ENCODE results near the gene BRD4.

Gene BRD4

GRCh38 chr19:15225760-15226159 lies 106.6 kb downstream of the BRD4 start:
- DNase-seq (ENCODE audit: low spot score), result no peak

GRCh38 chr19:15223649-15224361 lies 108.5 kb downstream of the BRD4 start:
- no peak for DNase-seq (ENCODE audit: low spot score)

- peak; percentile 99 for DNase-seq (ENCODE audit: low spot score)
Measured at GRCh38 chr19:15222738-15223648, 109.3 kb downstream of the BRD4 start.

DNA sequence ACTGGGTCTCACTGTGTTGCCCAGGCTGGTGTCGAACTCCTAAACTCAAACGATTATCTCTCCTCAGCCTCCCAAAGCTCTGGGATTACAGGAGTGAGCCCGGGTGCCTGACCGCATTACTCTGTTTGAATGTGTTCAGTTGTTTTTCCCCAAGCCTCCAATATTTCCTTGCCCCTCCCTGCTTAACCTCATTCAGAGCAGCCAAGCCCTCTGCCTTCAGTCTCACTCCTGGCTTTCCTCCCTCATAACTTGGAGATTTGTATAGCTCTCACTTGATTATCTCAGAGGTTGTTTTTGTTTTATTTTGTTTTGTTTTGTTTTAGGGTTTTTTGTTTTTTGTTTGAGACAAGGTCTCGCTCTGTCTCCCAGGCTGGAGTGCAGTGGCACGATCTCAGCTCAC lies 111.5 kb downstream of the BRD4 start:
- no peak for DNase-seq (ENCODE audit: low spot score)

DNA sequence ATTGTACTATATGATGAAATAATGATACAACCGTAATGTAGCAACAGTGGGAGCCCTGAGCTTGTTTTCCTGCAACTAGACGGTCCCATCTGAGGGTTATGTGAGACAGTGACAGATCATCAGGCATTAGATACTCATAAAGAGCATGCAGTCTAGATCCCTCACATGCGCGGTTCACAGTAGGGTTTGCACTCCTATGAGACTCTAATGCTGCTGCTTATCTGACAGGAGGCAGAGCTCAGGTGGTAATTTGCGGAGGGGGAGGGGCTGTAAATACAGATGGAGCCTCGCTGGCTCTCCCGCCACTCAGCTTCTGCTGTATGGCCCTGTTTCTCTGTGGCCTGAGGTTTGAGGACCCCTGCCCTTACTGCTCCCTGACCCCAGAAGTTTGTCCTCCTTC lies 113.8 kb downstream of the BRD4 start:
- DNase-seq (ENCODE audit: low spot score), result no peak

GRCh38 chr19:15216363-15216762 lies 116.0 kb downstream of the BRD4 start:
- no peak for DNase-seq (ENCODE audit: low spot score)

DNA sequence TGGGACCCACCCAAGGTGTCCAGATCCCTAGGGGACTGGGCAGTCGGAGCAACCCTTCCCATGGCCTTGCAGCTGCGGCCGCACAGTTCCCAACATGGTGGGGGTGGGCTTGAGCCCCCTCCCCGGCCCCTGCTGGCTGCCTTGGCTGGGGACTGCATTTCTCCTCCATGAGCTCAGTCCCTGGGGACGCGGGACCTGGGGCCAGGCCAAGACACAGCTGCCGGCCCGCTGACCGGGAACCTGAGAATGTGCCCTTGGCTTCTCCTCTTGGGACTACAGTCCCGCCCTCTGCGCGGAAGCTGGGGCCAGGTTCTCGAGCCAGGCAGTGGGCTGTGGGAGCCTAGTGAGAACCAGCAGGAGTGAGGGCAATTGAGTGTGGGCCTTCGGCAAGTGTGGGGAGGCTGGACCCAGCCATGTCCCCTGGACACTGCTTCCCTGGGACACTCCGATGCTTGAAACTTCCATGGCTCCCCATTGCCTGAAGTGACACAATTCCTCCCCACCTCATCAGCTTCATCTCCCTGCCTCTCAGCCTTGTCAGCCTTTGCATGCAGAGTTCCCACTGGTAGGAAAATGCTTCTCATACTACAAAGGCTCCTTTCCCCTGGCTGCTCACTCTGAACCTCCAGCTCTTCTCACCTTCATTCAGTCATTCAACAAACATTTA lies 118.5 kb downstream of the BRD4 start:
- DNase-seq (ENCODE audit: low spot score), result no peak

DNA sequence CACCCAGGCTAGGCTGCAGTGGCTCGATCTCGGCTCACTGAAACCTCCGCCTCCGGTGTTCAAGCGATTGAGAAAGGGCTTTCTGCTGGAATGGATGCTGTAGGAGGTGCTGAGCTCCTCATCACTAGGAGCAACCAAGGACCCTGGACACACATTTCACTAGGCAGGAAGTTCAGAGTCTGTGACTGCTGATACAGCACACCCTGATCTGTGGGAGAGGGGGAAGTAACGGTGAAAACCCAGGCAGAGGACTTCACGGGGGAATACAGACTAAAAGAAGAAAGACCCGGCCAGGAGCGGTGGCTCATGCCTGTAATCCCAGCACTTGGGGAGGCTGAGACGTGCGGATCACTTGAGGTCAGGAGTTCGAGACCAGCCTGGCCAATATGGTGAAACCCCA lies 119.6 kb downstream of the BRD4 start:
- DNase-seq (ENCODE audit: low spot score), result no peak

DNA sequence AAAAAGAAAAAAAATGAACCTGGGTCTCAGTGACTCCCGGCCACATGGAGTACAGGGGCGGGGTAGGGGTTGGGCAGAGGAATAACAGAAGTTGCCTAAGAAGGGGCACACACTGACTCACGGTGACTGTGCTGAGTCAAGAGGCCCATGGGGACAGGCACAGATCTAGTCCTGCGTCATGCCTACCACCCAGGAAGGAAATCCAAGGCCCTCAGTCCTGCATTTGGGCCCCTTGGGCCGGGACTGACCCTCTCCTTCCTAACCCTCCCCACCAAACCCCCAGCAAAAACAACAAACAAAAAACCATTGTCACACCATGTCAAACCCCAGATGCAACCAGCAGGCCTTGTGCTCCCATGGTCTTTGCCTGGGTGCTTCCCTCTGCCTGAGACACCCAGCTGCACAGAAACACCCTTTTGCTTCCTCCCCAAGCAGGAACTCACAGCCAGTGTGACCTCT lies 122.0 kb downstream of the BRD4 start:
- no peak for DNase-seq (ENCODE audit: low spot score)

DNA sequence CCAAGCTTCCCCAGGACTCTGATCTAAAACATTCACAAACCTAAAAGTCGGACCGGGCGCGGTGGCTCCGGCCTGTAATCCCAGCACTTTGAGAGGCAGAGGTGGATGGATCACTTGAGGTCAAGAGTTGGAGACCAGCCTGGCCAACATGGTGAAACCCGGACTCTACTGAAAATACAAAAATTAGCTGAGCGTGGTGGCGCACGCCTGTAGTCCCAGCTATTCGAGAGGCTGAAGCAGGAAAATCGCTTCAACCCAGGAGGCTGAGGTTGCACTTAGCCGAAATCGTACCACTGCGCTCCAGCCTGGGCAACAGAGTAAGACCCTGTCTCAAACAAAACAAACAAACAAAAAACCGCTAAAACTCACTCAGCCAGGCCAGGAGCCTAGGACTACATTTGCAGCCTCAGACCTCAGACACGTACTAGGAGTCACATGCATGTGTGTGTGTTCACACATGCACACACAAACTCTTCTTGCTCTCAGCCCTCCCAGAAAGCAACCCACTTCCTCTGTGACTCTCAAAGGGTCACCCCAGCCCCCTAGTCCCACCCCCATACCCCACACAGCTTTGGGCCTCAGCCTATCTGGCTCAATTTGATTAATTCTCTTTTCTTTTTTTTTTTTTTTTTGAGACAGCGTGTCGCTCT lies 130.8 kb downstream of the BRD4 start:
- DNase-seq (ENCODE audit: low spot score), result no peak

GRCh38 chr19:15200553-15201364 lies 131.6 kb downstream of the BRD4 start, which contains the start of gene NOTCH3:
Gene NOTCH3 (minus strand): TSS chr19:15200995. CDS start chr19:15200905, 90 bp downstream.
- DNase-seq (ENCODE audit: low spot score), result peak; percentile 90

DNA sequence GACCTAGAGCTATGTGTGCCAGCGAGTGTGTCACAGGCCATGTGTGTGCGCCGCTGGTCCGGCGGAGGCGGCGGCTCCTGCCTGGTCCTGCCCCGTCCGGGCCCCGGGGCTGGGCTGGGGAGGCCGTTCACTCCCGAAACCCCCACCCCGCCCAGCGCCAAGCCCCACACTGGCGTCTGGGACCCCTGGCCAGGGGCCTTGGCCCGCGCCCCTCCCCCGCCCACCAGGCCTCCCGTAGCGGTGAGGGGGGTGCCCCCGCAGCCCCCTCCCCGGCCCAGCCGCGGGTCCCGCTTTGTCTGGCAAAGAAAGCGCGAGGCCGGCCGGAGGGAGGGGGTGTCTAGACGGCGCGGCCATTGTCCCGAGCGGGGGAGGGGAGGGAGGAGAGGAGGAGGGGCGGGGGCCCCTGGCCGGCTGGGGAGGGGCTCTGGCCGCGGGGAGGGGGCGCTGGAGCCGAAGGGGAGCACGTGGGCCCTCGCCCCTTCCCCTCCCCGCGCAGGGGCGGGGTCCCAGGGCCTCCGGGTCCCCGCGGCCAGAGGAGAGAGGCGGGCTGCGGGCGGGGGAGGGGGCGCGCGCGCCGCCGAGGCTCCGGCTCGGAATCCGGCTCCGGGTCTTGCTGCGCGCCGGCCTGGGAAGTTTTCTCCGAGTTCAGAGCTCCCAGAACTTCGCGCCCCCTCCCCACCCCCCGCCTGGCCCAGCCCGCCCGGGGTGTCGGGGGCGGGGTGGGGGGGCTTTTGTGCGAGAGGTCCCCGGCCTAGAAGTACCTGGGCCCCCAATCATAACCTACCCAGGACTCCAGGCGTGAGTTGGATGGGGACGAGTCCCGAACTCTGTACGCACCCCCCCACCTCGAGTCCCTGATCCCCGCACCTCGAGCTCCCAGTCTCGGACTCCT lies 132.4 kb downstream of the BRD4 start:
- peak; percentile 89 for DNase-seq (ENCODE audit: low spot score)

GRCh38 chr19:15198951-15199660 lies 133.2 kb downstream of the BRD4 start:
- DNase-seq (ENCODE audit: low spot score), result no peak

- DNase-seq (ENCODE audit: low spot score), result no peak
Measured at GRCh38 chr19:15197942-15198341, 134.4 kb downstream of the BRD4 start.

DNA sequence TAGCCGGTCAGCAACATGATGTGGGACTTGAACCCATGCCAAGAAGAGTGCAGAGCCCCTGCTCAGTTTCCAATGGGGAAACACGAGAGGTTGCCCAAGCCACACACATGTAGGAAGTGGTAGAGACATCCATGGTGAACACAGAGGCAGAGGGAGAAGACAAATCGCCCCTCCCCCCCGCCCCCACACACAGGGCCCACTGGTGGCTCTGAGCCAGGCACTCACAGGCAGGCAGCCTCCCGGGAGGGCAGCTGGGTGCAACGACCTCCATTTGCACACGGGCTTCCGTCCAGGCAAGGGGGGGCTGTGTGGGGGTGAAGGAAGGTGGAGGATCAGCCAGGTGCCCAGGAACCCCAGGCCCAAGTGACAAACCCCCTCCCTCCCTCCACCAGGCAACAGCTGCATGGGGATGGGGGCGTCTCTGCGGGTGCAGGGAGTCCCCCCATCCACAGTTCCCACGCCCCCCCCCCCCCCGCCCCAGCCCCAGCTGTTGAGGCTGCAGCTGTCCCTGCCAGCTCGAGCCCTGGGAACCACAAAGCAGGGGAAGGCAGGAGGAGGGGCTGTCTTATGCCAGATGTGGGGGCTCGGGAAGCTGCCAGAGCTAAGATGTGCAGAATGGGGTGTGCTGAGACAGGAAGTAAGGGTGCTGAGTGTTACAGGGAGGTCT lies 134.9 kb downstream of the BRD4 start:
- DNase-seq (ENCODE audit: low spot score), result no peak

- DNase-seq (ENCODE audit: low spot score), result no peak
Measured at GRCh38 chr19:15196360-15197005, 135.9 kb downstream of the BRD4 start.

DNA sequence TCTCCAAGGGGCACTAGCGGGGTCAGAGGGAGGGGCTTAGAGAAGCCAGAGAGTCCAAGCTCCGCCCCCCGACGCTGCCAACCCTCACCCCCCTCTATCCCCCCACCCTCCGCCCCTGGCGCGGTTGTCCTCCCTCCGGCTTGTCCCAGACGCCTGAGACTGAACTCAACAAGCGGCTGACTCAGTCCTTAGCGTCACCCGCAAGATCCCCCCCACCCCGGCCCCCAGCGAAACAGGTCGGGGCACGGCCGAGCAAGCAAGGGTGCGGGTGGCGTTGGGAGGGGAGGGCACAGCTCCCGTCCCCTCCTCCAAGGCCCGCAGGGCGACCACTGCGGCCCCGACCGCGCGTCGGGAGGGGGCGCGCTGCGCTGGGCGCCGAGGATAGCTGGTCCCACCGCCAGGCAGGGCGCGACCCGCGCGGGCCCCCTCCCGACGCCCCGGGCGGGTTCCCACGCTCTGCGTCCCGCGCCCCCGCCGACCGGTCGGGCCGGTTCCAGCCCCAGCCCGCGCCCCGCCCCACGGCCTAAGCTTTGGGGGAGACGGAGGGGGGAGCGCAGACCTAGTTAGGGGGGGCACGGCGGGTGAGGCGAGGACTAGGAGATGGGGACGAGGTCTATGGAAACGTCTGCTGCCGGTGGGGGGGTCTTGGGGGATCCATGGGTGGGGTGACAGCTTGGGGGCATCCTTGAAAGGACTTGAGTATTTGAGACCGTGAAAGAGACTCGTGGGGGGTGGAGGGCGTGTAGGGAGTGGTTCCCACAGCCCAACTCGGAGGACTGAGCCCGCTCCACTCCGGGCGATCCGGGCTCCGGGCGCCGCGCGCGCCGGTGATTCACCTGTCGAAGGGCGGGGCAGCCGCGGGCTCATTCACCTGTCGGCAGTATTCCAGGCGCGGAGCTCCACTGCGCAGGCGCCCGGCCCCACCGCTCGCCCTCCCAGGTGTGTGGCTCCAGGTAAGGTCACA lies 136.7 kb downstream of the BRD4 start:
- DNase-seq (ENCODE audit: low spot score), result peak; percentile 89
